Activated naive CD8-positive, alpha-beta T cell treated with anti-CD3 and anti-CD28 coated beads for 36 hours (primary cell): ENCODE measurements around the gene IGSF21. TPM values are rescaled to one million over a fixed set of nuclear protein-coding genes. Genes with fewer than 3 reads are reported as not detected.

Experiments
- DNase-seq: peaks from one replicate; pipeline ENCODE4 v3.0.0; 2021
- H3K27ac Mint-ChIP-seq: one replicate; pipeline ENCODE4 v1.8.0; 2022; ENCODE audit warnings: mild to moderate bottlenecking, moderate library complexity, mixed read lengths
- H3K27me3 Mint-ChIP-seq: one replicate; pipeline ENCODE4 v1.8.0; 2022; ENCODE audit warnings: mild to moderate bottlenecking, mixed read lengths
- H3K36me3 Mint-ChIP-seq: one replicate; pipeline ENCODE4 v1.8.0; 2021; ENCODE audit warnings: mild to moderate bottlenecking, mixed read lengths
- H3K4me1 Mint-ChIP-seq: one replicate; pipeline ENCODE4 v1.8.0; 2021; ENCODE audit warnings: mixed read lengths
- H3K4me3 Mint-ChIP-seq: one replicate; pipeline ENCODE4 v1.8.0; 2022; ENCODE audit warnings: mild to moderate bottlenecking, moderate library complexity, mixed read lengths
- H3K9me3 Mint-ChIP-seq: one replicate; pipeline ENCODE4 v1.8.0; 2022; ENCODE audit warnings: mixed read lengths
- total RNA-seq, 2 experiments: library from RNA; stranded (reverse); gene quantifications; one replicate each; pipeline ENCODE4 v1.2.3, GENCODE V29; 2021

IGSF21 gene
- total RNA-seq, 2 experiments from 2014 or later, result not detected

GRCh38 chr1:18341291-18342069 lies 233.9 kb downstream of the IGSF21 start:
- no peaks in the 10 kb centered on the region for H3K4me1 Mint-ChIP-seq
- no peak overlapping the region for H3K4me3 Mint-ChIP-seq
- no peaks in the 10 kb centered on the region for H3K9me3 Mint-ChIP-seq
- no peak overlapping the region for H3K27ac Mint-ChIP-seq
- H3K36me3 Mint-ChIP-seq, result no peaks in the 10 kb centered on the region
- peaks cover 18% of the 10 kb centered on the region for H3K27me3 Mint-ChIP-seq
- no peak for DNase-seq

- Mint-ChIP-seq H3K27me3 (peaks cover 18% of the 10 kb centered on the region), H3K4me1 (no peaks in the 10 kb centered on the region), H3K27ac (no peak overlapping the region), H3K36me3 (no peaks in the 10 kb centered on the region), H3K4me3 (no peak overlapping the region), H3K9me3 (no peaks in the 10 kb centered on the region)
- DNase-seq, result no peak
Measured at GRCh38 chr1:18342744-18343143, 235.1 kb downstream of the IGSF21 start.

- Mint-ChIP-seq H3K27ac (no peak overlapping the region), H3K36me3 (no peaks in the 10 kb centered on the region), H3K4me3 (no peak overlapping the region), H3K9me3 (no peaks in the 10 kb centered on the region), H3K27me3 (peaks cover 18% of the 10 kb centered on the region), H3K4me1 (no peaks in the 10 kb centered on the region)
- no peak for DNase-seq
Measured at GRCh38 chr1:18343581-18343980, 236.0 kb downstream of the IGSF21 start.

GRCh38 chr1:18344755-18345154 lies 237.2 kb downstream of the IGSF21 start:
- H3K4me3 Mint-ChIP-seq, result no peak overlapping the region
- DNase-seq, result no peak
- no peaks in the 10 kb centered on the region for H3K9me3 Mint-ChIP-seq
- no peaks in the 10 kb centered on the region for H3K4me1 Mint-ChIP-seq
- H3K36me3 Mint-ChIP-seq, result no peaks in the 10 kb centered on the region
- peaks cover 18% of the 10 kb centered on the region for H3K27me3 Mint-ChIP-seq
- no peak overlapping the region for H3K27ac Mint-ChIP-seq

GRCh38 chr1:18347559-18347958 lies 240.0 kb downstream of the IGSF21 start:
- DNase-seq, result no peak
- Mint-ChIP-seq H3K9me3 (no peaks in the 10 kb centered on the region), H3K27me3 (peaks cover 11% of the 10 kb centered on the region), H3K4me3 (no peak overlapping the region), H3K4me1 (no peaks in the 10 kb centered on the region), H3K36me3 (no peaks in the 10 kb centered on the region), H3K27ac (no peak overlapping the region)

GRCh38 chr1:18348354-18348753 lies 240.8 kb downstream of the IGSF21 start:
- Mint-ChIP-seq H3K4me1 (no peaks in the 10 kb centered on the region), H3K27ac (no peak overlapping the region), H3K9me3 (no peaks in the 10 kb centered on the region), H3K27me3 (peaks cover 18% of the 10 kb centered on the region), H3K36me3 (no peaks in the 10 kb centered on the region), H3K4me3 (no peak overlapping the region)
- no peak for DNase-seq

GRCh38 chr1:18350747-18351146 lies 243.1 kb downstream of the IGSF21 start:
- H3K4me3 Mint-ChIP-seq, result no peak overlapping the region
- H3K27me3 Mint-ChIP-seq, result peaks cover 36% of the 10 kb centered on the region
- no peaks in the 10 kb centered on the region for H3K4me1 Mint-ChIP-seq
- DNase-seq, result no peak
- H3K9me3 Mint-ChIP-seq, result no peaks in the 10 kb centered on the region
- no peaks in the 10 kb centered on the region for H3K36me3 Mint-ChIP-seq
- no peak overlapping the region for H3K27ac Mint-ChIP-seq

- no peaks in the 10 kb centered on the region for H3K9me3 Mint-ChIP-seq
- no peak overlapping the region for H3K27ac Mint-ChIP-seq
- H3K27me3 Mint-ChIP-seq, result peaks cover 34% of the 10 kb centered on the region
- H3K4me1 Mint-ChIP-seq, result no peaks in the 10 kb centered on the region
- DNase-seq, result no peak
- H3K36me3 Mint-ChIP-seq, result no peaks in the 10 kb centered on the region
- no peak overlapping the region for H3K4me3 Mint-ChIP-seq
Measured at GRCh38 chr1:18351735-18352134, 244.1 kb downstream of the IGSF21 start.

- Mint-ChIP-seq H3K36me3 (no peaks in the 10 kb centered on the region), H3K4me1 (no peaks in the 10 kb centered on the region), H3K27me3 (peaks cover 38% of the 10 kb centered on the region), H3K4me3 (no peak overlapping the region), H3K9me3 (no peaks in the 10 kb centered on the region), H3K27ac (no peak overlapping the region)
- no peak for DNase-seq
Measured at GRCh38 chr1:18352636-18353265, 245.2 kb downstream of the IGSF21 start.

GRCh38 chr1:18353528-18353927 lies 245.9 kb downstream of the IGSF21 start:
- Mint-ChIP-seq H3K4me3 (no peak overlapping the region), H3K4me1 (no peaks in the 10 kb centered on the region), H3K36me3 (no peaks in the 10 kb centered on the region), H3K27me3 (peaks cover 38% of the 10 kb centered on the region), H3K27ac (no peak overlapping the region), H3K9me3 (no peaks in the 10 kb centered on the region)
- no peak for DNase-seq

GRCh38 chr1:18353992-18354391 lies 246.4 kb downstream of the IGSF21 start:
- H3K27me3 Mint-ChIP-seq, result peaks cover 38% of the 10 kb centered on the region

GRCh38 chr1:18354612-18355011 lies 247.0 kb downstream of the IGSF21 start:
- peaks cover 38% of the 10 kb centered on the region for H3K27me3 Mint-ChIP-seq
- H3K9me3 Mint-ChIP-seq, result no peaks in the 10 kb centered on the region
- no peak overlapping the region for H3K4me3 Mint-ChIP-seq
- no peaks in the 10 kb centered on the region for H3K4me1 Mint-ChIP-seq
- no peak overlapping the region for H3K27ac Mint-ChIP-seq
- no peaks in the 10 kb centered on the region for H3K36me3 Mint-ChIP-seq
- DNase-seq, result no peak

More at GRCh38 chr1:18353992-18354391, 246.4 kb downstream of the IGSF21 start:
- no peaks in the 10 kb centered on the region for H3K4me1 Mint-ChIP-seq
- H3K4me3 Mint-ChIP-seq, result no peak overlapping the region
- H3K27ac Mint-ChIP-seq, result no peak overlapping the region
- DNase-seq, result no peak
- no peaks in the 10 kb centered on the region for H3K36me3 Mint-ChIP-seq
- no peaks in the 10 kb centered on the region for H3K9me3 Mint-ChIP-seq

GRCh38 chr1:18357622-18358230 lies 250.1 kb downstream of the IGSF21 start:
- Mint-ChIP-seq H3K4me1 (no peaks in the 10 kb centered on the region), H3K36me3 (no peaks in the 10 kb centered on the region), H3K4me3 (no peak overlapping the region), H3K27me3 (peaks cover 41% of the 10 kb centered on the region), H3K27ac (no peak overlapping the region), H3K9me3 (no peaks in the 10 kb centered on the region)
- no peak for DNase-seq

GRCh38 chr1:18358600-18358999 lies 251.0 kb downstream of the IGSF21 start:
- Mint-ChIP-seq H3K27me3 (peaks cover 33% of the 10 kb centered on the region), H3K9me3 (no peaks in the 10 kb centered on the region), H3K36me3 (no peaks in the 10 kb centered on the region), H3K27ac (no peak overlapping the region), H3K4me1 (no peaks in the 10 kb centered on the region), H3K4me3 (no peak overlapping the region)
- DNase-seq, result no peak

GRCh38 chr1:18360251-18360650 lies 252.7 kb downstream of the IGSF21 start:
- DNase-seq, result no peak
- Mint-ChIP-seq H3K27me3 (peaks cover 17% of the 10 kb centered on the region), H3K36me3 (no peaks in the 10 kb centered on the region)

More at GRCh38 chr1:18360251-18360650, 252.7 kb downstream of the IGSF21 start:
- Mint-ChIP-seq H3K27ac (no peak overlapping the region), H3K9me3 (no peaks in the 10 kb centered on the region), H3K4me3 (no peak overlapping the region), H3K4me1 (no peaks in the 10 kb centered on the region)
